C4-2B (cell line): ENCODE measurements around the gene CADM1.

Experiments
- H3K27ac ChIP-seq: fragments of 450-650 bp; 2 replicates; pipeline ENCODE4 v1.5.1; 2017
- CTCF ChIP-seq: fragments of 450-650 bp; conservative IDR thresholded peaks from 2 replicates; pipeline ENCODE4 v1.5.1; 2017; ENCODE audit warnings: mild to moderate bottlenecking
- ZFX ChIP-seq: fragments of 450-650 bp; IDR thresholded peaks from 2 replicates; pipeline ENCODE4 v1.6.1; 2017

The CADM1 gene

GRCh38 chr11:115266066-115266639, 238.1 kb downstream of the CADM1 start:
- TF ChIP-seq CTCF (no peak), ZFX (no peak)
- no peak overlapping the region for H3K27ac ChIP-seq

GRCh38 chr11:115263799-115264656, 240.2 kb downstream of the CADM1 start:
- TF ChIP-seq ZFX = no peak
- no peak for TF ChIP-seq CTCF
- H3K27ac ChIP-seq = no peak overlapping the region

DNA sequence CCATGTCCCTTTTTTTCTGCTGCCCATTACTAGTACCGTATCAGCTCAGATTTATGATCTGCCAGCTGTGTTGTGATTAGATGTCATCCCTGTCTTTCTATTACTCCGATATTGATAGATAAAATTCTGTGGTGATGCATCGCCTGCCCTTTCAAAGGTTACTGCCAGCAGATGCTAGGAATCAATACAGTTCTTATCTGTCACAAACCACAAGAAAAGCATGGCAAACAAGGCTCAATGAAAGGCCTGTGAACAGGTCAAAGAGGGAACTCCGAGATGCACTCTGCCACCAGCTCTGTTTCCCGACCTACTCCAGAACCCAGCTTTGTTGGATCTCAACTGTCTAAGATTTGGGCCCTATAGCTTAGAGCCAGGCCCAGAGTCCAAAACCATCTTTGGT, 246.0 kb downstream of the CADM1 start:
- no peak overlapping the region for H3K27ac ChIP-seq
- TF ChIP-seq ZFX (no peak), CTCF (no peak)

DNA sequence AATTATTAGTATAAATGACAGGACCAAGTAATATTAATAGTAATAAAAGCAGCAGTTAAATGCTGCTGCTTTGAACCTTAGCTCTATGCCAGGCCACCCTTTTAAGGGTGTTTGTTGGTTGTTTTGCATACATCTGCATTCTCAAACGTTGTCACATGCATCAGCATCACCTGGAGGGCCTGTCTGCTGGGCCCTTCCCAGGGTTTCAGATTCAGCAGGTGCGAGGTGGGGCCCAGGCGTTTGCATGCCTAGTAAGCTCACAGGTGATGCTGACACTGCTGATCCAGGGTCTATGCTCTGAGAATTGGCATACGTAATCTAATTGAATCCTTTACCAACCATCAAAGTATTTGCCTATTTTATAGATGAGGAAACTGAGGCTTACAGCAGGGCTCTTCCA, 246.5 kb downstream of the CADM1 start:
- TF ChIP-seq ZFX (no peak), CTCF (no peak)
- H3K27ac ChIP-seq = no peak overlapping the region

GRCh38 chr11:115257270-115257669, 246.9 kb downstream of the CADM1 start:
- H3K27ac ChIP-seq = no peak overlapping the region

GRCh38 chr11:115256397-115257197, 247.6 kb downstream of the CADM1 start:
- H3K27ac ChIP-seq = no peak overlapping the region
- TF ChIP-seq ZFX = no peak
- TF ChIP-seq CTCF = no peak

More at GRCh38 chr11:115257270-115257669, 246.9 kb downstream of the CADM1 start:
- TF ChIP-seq CTCF (no peak), ZFX (no peak)
